Measurements from ENCODE around the gene TMIGD3. TPM values are rescaled to one million over a fixed set of nuclear protein-coding genes. Genes with fewer than 3 reads are reported as not detected.

The TMIGD3 gene
- total RNA-seq, 2 donors from 2014 or later, result 4.7 to 20.0 TPM

DNA sequence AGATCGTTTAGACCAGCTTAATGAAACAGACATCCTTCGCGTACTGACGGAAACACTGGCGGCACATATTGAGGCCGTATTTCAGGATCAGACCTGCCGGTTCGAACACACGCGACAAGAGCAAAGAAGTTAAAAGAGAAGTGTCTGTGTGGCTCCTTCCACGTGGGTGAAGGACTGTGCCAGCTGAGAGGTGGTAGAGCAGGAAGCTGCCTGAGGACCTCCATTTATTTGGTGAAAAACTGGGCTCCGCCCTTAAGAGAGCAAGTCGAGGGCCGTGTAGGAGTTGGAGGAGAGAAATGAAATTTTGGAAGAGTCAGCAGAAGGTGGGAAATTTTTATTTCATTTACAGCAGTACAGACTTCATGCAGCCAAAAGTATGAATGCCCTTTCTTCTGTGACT, 38.8 kb upstream of the TMIGD3 start:
- DNase-seq (ENCODE audit: low spot score) (no peak), ATAC-seq (ENCODE audit: insufficient number of reproducible peaks, low FRiP score, low read depth) (no peak)
- TF ChIP-seq, protein P1, sequence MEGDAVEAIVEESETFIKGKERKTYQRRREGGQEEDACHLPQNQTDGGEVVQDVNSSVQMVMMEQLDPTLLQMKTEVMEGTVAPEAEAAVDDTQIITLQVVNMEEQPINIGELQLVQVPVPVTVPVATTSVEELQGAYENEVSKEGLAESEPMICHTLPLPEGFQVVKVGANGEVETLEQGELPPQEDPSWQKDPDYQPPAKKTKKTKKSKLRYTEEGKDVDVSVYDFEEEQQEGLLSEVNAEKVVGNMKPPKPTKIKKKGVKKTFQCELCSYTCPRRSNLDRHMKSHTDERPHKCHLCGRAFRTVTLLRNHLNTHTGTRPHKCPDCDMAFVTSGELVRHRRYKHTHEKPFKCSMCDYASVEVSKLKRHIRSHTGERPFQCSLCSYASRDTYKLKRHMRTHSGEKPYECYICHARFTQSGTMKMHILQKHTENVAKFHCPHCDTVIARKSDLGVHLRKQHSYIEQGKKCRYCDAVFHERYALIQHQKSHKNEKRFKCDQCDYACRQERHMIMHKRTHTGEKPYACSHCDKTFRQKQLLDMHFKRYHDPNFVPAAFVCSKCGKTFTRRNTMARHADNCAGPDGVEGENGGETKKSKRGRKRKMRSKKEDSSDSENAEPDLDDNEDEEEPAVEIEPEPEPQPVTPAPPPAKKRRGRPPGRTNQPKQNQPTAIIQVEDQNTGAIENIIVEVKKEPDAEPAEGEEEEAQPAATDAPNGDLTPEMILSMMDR (IDR thresholded peaks at IDR 0.05), result no peak
- H3K36me3 ChIP-seq, result no peaks in the 10 kb centered on the region
- H3K27me3 ChIP-seq (replicated peaks; ENCODE audit: insufficient read depth), result no peaks in the 10 kb centered on the region
- peaks cover 4 to 7% of the 10 kb centered on the region in 2 donors for H3K4me1 ChIP-seq (ENCODE audit: control insufficient read depth in 1 of 2, low read depth in 2 of 2)
- H3K9me3 ChIP-seq, result no peaks in the 10 kb centered on the region
- H3K4me3 ChIP-seq, result no peak overlapping the region
- H3K27ac ChIP-seq, result no peak overlapping the region

DNA sequence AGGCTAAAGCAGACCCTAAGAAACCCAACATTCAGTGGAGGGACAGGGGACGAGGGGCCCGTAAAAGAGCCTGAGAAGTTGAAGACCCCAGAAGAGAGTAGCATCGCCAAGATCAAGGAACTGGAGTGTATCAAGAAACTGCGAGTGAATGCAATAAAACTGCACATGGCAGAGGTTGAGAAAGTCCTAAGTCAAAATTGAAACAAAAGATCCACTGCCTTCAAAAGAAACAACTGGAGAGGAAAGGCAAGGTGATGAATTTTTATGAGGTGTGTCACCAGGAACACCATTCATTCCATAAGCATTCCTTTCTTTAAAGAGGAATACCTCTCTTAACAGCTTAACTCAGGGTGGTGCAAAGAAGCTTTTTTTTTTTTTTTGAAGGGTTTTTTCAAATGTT, 38.3 kb upstream of the TMIGD3 start:
- Histone ChIP-seq H3K4me3 (no peak overlapping the region), H3K27me3 (replicated peaks; ENCODE audit: insufficient read depth) (no peaks in the 10 kb centered on the region), H3K9me3 (no peaks in the 10 kb centered on the region), H3K36me3 (no peaks in the 10 kb centered on the region), H3K27ac (no peak overlapping the region), H3K4me1 (ENCODE audit: control insufficient read depth in 1 of 2, low read depth in 2 of 2) (peaks cover 4 to 12% of the 10 kb centered on the region in 2 donors)
- DNase-seq (ENCODE audit: low spot score), result no peak
- TF ChIP-seq, protein P1 (IDR thresholded peaks at IDR 0.05), result no peak
- ATAC-seq (ENCODE audit: insufficient number of reproducible peaks, low FRiP score, low read depth), result no peak

DNA sequence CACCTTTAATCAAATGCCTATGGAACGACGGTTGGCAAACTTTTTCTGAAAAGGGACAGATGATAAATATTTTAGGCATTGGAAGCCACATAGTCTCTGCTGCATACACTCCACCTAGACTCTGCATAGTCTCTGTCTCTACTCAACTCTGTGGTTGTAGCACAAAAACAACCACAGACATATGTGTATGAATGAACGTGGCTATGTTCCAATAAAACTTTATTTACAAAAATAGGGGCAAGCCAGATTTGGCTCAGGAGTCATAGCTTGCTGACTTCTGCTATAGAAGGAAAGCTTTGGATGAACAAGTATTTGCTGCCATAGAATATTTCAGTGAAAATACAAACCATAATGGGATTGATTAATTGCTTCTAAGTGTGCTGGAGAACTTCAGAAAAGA, 37.5 kb upstream of the TMIGD3 start:
- no peaks in the 10 kb centered on the region for H3K9me3 ChIP-seq
- ATAC-seq (ENCODE audit: insufficient number of reproducible peaks, low FRiP score, low read depth), result no peak
- no peak overlapping the region for H3K27ac ChIP-seq
- no peaks in the 10 kb centered on the region for H3K27me3 ChIP-seq (replicated peaks; ENCODE audit: insufficient read depth)
- no peak for DNase-seq (ENCODE audit: low spot score)
- TF ChIP-seq, protein P1 (IDR thresholded peaks at IDR 0.05), result no peak
- no peaks in the 10 kb centered on the region for H3K36me3 ChIP-seq
- peaks cover 4 to 20% of the 10 kb centered on the region in 2 donors for H3K4me1 ChIP-seq (ENCODE audit: control insufficient read depth in 1 of 2, low read depth in 2 of 2)
- H3K4me3 ChIP-seq, result no peak overlapping the region

DNA sequence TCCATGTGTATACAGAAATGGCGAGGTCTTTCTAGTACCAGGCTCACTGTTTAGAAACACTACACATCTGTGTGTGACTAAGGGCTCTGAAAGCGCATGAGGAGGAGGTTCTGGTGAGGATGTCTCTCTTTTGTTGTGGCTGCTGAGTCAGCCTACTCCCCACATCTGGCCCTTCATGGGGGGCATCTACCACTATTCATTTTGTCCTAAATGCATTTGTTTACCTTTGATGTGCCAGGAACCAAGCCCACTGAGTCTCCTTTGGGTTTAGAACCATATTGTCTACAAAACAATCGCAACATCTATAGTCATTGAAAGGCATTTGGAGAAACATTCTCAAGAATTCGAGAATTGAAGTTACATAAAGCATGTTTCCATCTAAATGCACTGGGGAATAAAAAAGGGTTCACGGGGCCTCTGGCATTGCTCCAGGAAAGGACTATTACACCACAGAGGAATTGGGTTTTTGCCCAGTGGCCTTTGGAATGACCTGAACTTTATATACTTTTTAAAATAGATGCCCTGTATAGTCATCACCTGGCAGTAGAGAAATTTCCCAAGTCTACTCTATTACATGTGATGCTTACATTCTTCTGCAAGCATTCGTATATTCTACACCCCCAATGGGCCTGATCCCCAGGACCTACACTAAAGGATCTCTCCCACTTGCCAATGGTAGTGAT, 35.1 kb upstream of the TMIGD3 start:
- H3K4me1 ChIP-seq (ENCODE audit: control insufficient read depth in 1 of 2, low read depth in 2 of 2), result peaks cover 4 to 39% of the 10 kb centered on the region in 2 donors
- DNase-seq (ENCODE audit: low spot score), result no peak

More for the DNA sequence above, 35.1 kb upstream of the TMIGD3 start:
- Histone ChIP-seq H3K36me3 (no peaks in the 10 kb centered on the region), H3K27me3 (replicated peaks; ENCODE audit: insufficient read depth) (no peaks in the 10 kb centered on the region), H3K27ac (no peak overlapping the region), H3K9me3 (no peaks in the 10 kb centered on the region), H3K4me3 (no peak overlapping the region)
- no peak for ATAC-seq (ENCODE audit: insufficient number of reproducible peaks, low FRiP score, low read depth)
- TF ChIP-seq, protein P1 (IDR thresholded peaks at IDR 0.05), result no peak
